HG03460 (cell line): ENCODE data around the gene FNDC3B.
"Not testable (repeated sequence)": the region's sequence is repeated elsewhere in the genome, so short reads cannot be mapped to it uniquely, and the experiment has no call there.

ENCODE experiments used
- ATAC-seq: cut with Tn5 transposase; IDR thresholded peaks from one replicate; pipeline ENCODE4 v1.9.1; 2021; ENCODE audit not compliant: unreplicated experiment

FNDC3B gene

GRCh38 chr3:172090035-172090434, 50.7 kb downstream of the FNDC3B start:
- no peak for ATAC-seq

- no peak for ATAC-seq
Observed at GRCh38 chr3:172092658-172093057, 53.3 kb downstream of the FNDC3B start.

- not testable (repeated sequence) for ATAC-seq
Observed at GRCh38 chr3:172093581-172094443, 54.4 kb downstream of the FNDC3B start.

GRCh38 chr3:172094621-172095557, 55.5 kb downstream of the FNDC3B start:
- peak; percentile 97 for ATAC-seq

- ATAC-seq = no peak
Observed at GRCh38 chr3:172096881-172097420, 57.6 kb downstream of the FNDC3B start.

- ATAC-seq = no peak
Observed at GRCh38 chr3:172097585-172097984, 58.2 kb downstream of the FNDC3B start.

GRCh38 chr3:172098698-172099494, 59.5 kb downstream of the FNDC3B start:
- ATAC-seq = no peak

- no peak for ATAC-seq
Observed at GRCh38 chr3:172099495-172099808, 60.1 kb downstream of the FNDC3B start.

- peak; percentile 45 for ATAC-seq
Observed at GRCh38 chr3:172100482-172100881, 61.1 kb downstream of the FNDC3B start.

GRCh38 chr3:172101107-172101506, 61.7 kb downstream of the FNDC3B start:
- peak; percentile 43 for ATAC-seq

- peak; percentile 19 for ATAC-seq
Observed at GRCh38 chr3:172102123-172102882, 62.9 kb downstream of the FNDC3B start.

- ATAC-seq = no peak
Observed at GRCh38 chr3:172102883-172103310, 63.5 kb downstream of the FNDC3B start.

GRCh38 chr3:172103724-172104123, 64.3 kb downstream of the FNDC3B start:
- no peak for ATAC-seq

GRCh38 chr3:172104471-172105072, 65.2 kb downstream of the FNDC3B start:
- ATAC-seq = no peak

- ATAC-seq = no peak
Observed at GRCh38 chr3:172106037-172106954, 66.9 kb downstream of the FNDC3B start.

GRCh38 chr3:172106989-172107388, 67.6 kb downstream of the FNDC3B start:
- ATAC-seq = peak; percentile 50

GRCh38 chr3:172107403-172107802, 68.0 kb downstream of the FNDC3B start:
- peak; percentile 88 for ATAC-seq

- no peak for ATAC-seq
Observed at GRCh38 chr3:172110127-172110779, 70.9 kb downstream of the FNDC3B start.
